ENCODE results near the gene RSPRY1.

DNA sequence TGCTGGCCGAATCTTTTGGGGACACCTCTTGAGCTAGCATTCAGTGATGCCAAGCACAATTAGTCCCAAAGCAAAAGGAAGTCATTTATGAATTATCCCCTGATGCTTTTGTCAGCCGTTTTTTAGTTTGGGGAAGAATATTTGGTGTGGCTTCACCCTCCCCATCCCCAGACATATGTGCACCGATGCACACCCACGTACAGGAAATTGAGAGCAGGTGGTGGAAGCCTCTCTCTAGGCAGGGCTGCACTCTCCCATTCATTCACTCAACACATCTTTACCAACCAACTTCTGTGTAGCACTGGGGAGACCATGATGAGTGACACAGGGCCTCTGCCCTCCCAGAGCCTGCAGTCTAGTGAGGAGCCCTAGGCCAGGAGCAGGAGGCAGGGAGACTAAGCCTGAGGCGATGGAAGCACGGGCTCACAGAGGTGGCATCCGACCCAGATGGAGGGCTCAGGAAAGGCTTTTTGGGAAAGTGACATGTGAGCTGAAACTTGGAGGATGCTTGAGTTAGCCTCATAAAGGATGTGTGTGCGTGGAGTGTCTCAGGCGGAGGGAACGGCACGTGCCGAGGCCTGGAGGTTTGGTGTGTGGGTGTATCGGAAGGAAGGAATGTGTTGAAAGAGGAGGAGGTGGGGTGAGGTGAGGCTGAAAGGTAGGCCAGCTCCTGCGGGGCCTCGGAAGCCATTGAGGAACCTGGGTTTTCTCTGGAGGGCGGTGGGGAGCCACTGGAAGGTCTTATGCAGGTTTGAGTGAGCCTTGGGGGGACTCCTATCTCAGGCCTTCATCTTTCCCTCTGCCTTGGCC, 44.1 kb upstream of the RSPRY1 start:
- TF ChIP-seq, protein P1, sequence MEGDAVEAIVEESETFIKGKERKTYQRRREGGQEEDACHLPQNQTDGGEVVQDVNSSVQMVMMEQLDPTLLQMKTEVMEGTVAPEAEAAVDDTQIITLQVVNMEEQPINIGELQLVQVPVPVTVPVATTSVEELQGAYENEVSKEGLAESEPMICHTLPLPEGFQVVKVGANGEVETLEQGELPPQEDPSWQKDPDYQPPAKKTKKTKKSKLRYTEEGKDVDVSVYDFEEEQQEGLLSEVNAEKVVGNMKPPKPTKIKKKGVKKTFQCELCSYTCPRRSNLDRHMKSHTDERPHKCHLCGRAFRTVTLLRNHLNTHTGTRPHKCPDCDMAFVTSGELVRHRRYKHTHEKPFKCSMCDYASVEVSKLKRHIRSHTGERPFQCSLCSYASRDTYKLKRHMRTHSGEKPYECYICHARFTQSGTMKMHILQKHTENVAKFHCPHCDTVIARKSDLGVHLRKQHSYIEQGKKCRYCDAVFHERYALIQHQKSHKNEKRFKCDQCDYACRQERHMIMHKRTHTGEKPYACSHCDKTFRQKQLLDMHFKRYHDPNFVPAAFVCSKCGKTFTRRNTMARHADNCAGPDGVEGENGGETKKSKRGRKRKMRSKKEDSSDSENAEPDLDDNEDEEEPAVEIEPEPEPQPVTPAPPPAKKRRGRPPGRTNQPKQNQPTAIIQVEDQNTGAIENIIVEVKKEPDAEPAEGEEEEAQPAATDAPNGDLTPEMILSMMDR (conservative IDR thresholded peaks at IDR 0.05 in 1 of 2, IDR thresholded peaks at IDR 0.05 in 1 of 2; ENCODE audit: extremely low read depth in 1 of 2, insufficient read depth in 1 of 2, low read depth in 1 of 2, low read length in 2 of 2), result no peak
- TF ChIP-seq EZH2 (IDR thresholded peaks at IDR 0.05; ENCODE audit: borderline replicate concordance, low read length), result no peak

All from mammary epithelial cell (primary cell).